HG03575 (cell line): Measurements from ENCODE around the gene SCGB1C1.

Experiments
- ATAC-seq: cut with Tn5 transposase; IDR thresholded peaks from one replicate; pipeline ENCODE4 v1.9.1; 2021; ENCODE audit not compliant: unreplicated experiment, insufficient number of reproducible peaks, low FRiP score; ENCODE audit errors: extremely low read depth

Gene SCGB1C1

DNA sequence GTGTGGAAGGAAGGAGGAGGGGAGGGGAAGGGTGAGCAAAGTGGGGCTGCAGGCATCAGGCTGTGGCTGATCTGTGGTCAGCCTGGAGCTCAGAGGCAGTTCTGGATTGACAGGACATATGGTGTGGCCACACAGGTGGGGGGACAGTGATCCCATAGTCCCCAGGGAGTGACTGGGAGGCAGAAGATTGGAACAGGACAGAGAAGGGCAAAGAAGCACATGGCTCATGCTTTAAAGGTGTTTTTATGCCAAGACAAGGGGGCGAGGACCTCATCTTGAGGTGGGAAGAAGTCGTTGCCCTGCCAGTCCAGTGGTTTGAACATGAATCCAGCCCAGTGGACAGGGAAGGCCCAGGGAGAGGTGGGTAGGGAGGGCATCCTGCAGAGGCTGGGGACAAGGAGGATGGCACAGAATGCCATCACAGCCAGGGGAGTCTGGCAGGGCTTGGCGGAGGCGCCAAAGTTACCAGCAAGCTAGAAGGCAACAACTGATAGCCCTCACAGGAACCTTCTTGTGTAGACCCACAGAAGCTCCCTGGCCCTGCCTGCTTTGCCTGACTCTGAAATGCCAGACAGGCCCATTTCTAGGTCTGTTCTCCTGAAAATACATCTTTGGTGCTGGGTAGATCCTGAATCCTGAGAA, 11.2 kb downstream of the SCGB1C1 start:
- no peak for ATAC-seq

DNA sequence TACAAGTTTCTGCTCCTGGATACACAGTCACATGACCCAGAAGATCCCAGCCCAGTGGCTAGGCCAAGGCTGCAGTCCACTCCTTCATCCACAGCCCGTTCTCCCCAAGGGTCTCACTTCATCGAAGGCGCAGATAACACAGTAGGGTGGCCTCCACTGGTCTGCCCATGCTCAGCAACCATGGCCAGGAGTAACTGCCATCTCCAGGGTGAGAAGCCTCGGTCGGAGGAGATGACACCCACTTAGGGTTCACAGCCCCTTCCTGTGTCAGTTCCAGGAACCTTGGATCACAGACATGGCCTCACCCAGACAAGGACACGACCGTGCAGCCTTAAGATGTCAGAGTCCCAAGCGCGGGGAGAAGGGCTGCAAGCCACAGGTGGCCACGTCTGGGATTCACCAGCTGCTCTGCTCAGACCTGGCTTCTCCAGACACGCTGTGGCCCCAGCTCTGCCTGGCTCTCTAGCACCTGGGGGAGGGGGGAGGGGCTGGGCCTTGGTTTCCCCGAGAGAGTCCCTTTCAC, 11.8 kb downstream of the SCGB1C1 start:
- no peak for ATAC-seq

DNA sequence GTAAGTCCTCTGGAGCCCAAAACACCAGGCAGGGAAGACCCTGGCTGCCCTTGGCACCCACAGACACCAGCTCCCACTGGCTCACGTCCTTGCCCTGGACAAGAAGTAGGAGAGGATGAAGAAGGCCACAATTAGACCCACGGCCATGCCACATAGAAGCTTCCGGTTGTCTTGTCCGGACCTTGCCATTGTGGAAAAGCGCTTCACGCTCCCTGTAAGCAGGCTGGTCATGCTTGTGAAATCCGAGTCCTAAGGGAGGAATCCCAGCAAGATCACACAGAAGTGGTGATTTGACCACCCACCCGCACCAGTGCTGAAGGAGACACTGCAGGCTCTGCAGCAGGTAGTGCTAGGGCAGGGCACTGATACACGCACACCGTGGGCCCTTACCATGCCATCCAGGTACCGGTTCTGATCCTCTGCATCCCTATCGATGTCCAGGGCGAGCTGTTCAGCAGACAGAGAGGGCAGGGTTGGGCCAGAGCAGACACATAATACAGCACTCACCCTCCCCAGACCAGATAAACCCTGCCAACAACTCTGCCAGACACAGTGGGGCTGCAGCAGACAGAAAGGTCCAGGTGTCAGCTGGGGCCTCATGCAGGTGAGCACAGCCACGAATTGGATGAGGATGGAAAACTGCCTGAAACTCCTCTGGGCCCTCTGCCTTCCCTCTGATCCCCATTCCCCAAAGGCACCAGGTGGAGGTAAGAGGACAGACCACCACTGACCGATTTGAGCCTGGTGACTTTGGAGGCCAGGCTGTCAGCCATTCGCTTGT, 12.5 kb downstream of the SCGB1C1 start:
- no peak for ATAC-seq

DNA sequence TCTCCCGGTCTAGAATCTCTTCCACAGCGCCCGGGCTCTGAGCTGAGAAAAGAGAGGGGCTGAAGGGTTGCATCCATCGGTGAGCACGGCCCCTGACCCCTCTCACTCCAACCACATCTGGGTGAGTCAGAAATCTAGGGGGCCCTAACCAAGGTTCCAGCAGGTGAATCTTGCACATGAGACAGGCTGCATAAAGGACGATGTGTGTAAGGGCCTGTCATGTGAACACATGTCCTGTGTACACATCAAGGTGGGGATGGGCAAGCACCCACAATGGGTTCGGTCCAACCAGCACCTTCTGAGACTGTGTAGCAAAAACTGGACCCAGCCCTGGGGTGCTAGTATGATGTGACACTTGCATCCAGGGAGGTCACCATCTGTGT, 13.1 kb downstream of the SCGB1C1 start:
- no peak for ATAC-seq

DNA sequence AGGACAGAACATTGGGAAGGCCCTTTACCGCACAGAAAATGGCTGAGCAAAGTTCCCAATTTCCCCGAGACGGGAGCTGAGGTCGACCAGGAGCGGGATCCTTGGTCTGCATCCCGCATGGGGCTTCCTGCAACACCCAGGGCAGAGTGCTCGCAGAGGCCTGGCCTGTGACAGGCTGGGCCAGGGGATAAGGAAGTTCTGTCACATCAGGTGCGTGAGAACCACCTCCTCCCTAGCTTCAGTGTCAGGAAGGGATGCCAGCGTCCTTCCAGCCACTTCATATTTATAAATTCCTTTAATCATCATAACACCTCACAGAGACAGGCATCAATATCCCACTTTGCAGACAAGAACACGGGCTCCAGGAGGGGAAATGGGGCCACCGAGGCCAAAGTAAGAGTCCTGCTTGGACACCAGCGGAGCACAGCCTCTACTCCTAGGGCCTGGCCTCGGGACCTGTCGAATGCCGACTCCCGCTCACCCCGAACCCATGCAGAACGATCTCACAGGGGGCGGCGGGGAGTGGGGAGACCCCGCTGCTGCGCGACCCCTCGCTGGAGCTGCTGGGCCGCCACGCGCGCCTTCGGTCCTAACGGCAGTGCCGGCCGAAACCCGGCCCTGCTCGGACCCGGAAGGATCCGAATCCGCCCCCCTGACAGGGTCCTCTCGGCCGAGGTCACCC, 13.8 kb downstream of the SCGB1C1 start:
- peak; percentile 7 for ATAC-seq

DNA sequence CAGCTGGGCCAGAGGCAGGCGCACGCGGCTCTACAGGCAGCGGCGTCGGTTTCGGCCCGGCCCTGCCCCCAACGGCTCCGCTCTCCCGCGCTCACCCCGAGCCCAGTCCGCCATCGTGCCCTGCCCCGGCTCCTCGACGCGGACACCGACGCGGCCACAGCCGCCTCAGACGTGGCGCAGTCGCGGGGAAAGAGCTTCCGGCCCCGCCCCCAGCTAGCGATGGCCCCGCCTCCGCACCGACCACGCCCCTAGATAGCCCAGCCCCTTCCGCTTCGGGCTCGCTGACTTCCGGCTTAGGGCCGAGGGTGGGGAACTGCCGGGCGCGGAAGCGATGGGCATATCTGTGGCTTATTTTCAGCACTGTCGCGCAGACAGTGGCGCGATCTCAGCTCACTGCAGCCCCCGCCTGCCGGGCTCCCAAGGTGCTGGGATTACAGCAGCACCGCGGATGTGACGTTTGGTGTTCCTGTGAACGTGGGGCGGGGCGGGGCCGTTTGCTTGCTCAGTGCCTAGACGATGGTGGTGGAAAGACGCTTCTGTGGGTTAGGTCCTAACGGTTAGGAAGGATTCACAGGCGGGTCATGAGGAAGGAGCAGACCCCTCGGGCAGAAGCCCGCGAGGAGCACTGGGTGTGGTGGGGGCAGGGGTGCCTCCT, 14.5 kb downstream of the SCGB1C1 start, which contains the start of the genes BET1L and RIC8A:
TSS of gene BET1L (minus strand) at position 192 of the 655 bp plus-strand sequence. CDS start at position 114, 78 bp downstream.
TSS of gene RIC8A (plus strand) at position 501 of the 655 bp plus-strand sequence. CDS start 1,147 bp downstream, outside the sequence.
- peak; percentile 51 for ATAC-seq

DNA sequence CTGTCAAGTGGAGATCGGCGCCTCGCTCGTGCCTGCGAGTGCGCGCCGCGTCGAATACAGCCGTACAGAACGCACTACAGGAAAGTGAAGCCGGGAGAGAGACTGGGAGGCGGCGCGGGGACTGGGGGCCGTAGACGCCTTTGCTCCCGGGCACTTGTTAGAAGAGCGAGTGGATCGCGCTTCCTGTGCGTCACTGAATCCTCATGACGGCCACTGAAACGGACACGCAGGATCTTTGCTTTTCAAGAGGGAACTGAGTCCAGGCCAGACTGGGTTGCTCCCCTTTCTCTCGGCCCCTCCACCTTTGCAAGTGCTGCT, 14.9 kb downstream of the SCGB1C1 start:
- no peak for ATAC-seq

DNA sequence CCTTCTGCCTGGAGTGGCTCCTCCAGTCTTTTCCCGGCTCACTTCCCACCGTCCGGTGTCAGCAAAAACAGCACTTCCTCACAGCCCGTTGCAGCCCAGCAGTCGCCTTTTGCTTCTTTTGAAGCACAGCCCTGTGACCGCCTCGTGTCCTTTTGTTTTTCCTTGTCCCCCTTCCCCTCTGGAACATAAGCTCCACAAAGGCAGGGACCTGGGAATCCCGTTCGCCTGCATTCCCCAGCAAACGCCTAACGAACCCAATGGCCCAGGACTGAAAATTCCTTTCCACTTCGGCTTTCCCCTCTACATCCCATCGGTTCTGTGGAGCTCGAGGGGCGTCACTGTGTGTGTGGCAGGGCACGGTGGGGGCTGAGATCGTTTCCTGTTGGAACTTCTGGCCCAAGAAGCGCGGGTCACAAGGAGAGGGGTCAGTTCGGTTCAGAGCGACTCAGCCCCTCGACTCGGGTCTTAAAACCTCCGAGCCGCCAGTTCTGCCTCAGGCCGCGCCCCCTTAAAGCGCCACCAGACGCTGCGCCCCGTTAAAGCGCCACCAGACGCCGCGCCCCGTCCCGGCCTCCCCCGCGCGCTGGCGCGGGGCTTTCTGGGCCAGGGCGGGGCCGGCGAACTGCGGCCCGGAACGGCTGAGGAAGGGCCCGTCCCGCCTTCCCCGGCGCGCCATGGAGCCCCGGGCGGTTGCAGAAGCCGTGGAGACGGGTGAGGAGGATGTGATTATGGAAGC, 15.5 kb downstream of the SCGB1C1 start:
- ATAC-seq, result no peak

DNA sequence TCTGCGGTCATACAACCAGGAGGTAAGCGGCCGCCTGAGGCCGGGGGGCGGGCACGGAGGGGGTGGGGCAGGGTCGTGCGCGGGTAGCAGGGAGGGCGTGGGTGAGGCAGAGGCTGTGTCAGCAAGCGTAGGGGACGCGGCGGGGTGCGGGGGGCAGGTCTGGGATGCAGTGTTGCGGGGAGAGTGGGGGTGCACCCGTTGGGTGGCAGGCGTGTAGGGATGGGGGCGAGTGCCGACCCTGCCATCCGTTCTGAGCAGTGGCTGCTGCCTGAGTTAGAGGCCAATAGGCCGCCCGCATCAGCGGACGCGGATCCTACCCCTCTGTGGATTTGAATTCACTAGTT, 16.0 kb downstream of the SCGB1C1 start:
- ATAC-seq, result no peak

DNA sequence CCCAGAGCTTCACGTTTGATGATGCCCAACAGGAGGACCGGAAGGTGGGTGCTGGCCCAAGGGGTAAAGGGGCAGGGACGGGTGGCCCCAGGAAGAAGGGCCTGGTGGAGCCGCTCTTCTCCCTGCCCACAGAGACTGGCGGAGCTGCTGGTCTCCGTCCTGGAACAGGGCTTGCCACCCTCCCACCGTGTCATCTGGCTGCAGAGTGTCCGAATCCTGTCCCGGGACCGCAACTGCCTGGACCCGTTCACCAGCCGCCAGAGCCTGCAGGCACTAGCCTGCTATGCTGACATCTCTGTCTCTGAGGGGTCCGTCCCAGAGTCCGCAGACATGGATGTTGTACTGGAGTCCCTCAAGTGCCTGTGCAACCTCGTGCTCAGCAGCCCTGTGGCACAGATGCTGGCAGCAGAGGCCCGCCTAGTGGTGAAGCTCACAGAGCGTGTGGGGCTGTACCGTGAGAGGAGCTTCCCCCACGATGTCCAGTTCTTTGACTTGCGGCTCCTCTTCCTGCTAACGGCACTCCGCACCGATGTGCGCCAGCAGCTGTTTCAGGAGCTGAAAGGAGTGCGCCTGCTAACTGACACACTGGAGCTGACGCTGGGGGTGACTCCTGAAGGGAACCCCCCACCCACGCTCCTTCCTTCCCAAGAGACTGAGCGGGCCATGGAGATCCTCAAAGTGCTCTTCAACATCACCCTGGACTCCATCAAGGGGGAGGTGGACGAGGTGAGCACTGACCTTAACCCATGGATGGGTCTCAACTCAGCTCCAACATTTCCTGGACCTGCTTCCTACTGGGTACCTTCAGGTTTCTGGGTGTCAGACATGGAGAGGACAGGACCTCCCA, 16.6 kb downstream of the SCGB1C1 start:
- no peak for ATAC-seq

DNA sequence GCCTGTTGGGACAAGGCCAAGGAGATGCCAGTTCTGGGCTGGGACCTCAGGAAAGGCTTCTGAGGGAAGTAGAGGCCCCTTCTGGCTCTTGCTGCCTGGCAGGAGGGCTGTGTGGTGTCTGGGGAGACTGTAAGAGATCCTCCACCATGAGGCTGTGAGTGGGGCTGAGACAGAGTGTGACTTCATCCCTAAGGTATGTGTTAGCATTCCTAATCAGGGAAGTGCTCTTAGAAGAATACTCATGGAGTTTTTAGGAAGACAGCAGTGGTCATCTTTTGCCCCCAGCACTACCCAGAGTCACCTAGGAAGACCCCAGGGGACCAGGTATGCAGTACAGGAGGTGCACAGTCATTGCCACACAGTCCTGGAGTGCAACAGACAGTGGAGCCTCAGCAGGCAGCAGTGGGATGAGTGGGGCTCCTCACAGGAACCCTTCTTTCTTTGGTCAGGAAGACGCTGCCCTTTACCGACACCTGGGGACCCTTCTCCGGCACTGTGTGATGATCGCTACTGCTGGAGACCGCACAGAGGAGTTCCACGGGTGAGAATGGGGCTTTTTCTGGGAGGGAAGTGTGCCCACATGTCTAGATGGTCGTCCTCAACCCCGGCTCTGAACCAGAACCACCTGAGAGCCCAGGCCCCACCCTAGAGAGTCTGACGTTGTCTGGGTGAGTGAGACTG, 17.4 kb downstream of the SCGB1C1 start:
- ATAC-seq, result no peak

DNA sequence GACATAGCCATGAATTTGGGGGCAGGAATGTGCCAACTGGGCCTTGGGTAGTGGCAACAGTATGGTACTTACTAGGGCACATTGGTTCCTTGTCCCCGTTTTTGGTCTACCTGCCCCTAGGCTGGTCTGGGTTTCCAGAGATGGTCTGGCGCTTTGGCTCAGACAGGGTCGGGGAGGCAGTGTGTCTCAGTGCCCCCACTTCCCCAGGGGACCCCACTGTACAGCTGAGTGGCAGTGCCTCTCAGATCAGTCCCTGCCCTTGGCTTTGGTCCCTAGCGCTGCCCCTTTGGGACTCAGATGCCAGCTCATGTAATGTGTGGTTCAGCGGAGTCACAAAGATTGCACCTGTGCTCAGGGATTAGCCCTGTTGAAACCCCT, 17.9 kb downstream of the SCGB1C1 start:
- ATAC-seq, result no peak

DNA sequence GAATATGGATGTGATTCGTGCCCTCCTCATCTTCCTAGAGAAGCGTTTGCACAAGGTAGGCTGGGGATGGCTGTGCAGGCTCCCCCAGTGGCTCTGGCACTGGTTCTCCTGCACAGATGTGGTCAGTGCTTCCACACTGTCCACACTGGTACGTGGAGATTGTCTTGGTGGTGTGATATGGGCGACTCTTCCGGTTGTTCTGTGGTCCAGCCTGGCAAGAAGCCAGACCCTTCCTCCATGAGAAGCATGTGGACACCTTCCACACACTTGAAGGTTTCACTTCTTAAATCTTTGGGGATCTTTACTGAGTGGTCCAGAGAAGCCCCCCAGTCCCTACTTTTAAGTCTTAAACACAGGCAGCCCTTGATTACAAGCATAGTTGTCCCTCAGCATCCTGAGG, 18.4 kb downstream of the SCGB1C1 start:
- ATAC-seq, result no peak

DNA sequence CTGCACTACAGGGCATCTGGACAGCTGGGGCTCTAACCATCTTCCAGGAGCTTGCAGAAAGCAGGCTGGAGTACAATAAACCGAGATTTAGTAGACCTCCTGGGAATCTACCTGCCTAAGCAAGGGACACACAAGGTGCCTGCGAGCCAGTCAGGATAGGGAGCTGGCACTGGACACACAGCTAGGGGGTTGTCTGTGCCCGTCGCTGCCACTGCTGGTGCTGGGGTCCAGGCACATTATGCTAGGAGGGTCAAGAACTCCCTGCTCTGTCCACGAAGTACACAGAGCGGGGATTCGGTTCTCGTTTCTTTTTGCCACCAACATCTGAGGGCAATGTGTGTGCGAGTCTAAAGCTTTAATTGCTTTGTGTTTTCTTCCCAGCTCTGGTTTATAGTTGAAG, 18.9 kb downstream of the SCGB1C1 start:
- no peak for ATAC-seq

DNA sequence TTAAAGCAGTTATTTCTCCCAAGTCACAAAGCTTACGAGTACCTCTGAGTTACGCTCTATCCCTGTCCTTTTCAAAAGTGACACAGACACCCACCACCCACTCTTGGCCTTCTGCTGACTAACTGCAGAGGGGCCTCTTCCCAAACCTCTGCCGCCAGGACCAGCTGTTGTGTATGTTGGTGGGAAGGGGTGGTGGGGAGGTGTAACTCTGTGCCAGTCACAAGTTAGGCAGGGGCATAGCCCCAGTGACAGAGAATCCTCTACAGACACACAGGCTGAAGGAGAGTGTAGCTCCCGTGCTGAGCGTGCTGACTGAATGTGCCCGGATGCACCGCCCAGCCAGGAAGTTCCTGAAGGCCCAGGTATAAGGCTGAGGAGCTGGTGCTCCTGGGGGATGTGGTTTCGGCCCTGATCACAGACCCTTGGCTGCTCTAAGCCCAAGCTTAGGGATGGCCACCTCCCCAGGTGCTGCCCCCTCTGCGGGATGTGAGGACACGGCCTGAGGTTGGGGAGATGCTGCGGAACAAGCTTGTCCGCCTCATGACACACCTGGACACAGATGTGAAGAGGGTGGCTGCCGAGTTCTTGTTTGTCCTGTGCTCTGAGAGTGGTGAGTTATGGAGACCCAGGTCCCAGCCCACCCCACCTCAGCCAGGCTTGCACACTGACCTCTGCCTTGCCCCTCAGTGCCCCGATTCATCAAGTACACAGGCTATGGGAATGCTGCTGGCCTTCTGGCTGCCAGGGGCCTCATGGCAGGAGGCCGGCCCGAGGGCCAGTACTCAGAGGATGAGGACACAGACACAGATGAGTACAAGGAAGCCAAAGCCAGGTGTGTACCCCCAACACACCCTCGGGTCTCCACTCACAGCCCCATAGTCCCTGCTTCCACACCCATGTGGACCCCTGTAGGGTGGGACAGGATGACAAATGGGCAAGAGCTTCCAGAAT, 19.5 kb downstream of the SCGB1C1 start:
- no peak for ATAC-seq

DNA sequence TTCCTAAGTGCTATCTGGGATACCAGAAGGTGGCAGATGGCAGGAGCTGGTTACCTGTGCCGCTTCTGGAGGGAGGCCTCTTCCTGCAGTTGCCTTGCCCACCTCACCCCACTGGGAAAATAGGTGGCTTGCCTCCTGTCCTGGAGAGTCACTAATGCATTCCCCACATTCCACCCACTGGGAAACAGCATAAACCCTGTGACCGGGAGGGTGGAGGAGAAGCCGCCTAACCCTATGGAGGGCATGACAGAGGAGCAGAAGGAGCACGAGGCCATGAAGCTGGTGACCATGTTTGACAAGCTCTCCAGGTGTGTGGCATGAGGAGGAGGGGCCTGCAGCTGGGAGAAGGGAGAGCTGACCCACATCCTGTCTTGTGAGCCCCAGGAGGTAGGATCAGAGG, 20.2 kb downstream of the SCGB1C1 start:
- ATAC-seq, result no peak

DNA sequence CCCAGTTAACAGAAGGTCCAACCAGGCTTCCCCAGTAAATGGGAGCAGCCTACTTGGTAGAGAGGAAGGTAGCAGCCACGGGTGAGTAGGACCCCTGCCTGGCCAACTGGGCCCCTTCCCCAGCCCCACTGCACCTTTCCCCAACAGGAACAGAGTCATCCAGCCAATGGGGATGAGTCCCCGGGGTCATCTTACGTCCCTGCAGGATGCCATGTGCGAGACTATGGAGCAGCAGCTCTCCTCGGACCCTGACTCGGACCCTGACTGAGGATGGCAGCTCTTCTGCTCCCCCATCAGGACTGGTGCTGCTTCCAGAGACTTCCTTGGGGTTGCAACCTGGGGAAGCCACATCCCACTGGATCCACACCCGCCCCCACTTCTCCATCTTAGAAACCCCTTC, 21.2 kb downstream of the SCGB1C1 start:
- ATAC-seq, result no peak
